Panc1 (cell line): ENCODE measurements around the gene AQP7. TPM values are rescaled to one million over a fixed set of nuclear protein-coding genes. Genes with fewer than 3 reads are reported as not detected.

Source experiments
- ATAC-seq: fragments of 200-7000 bp; cut with Tn5 transposase; 2 replicates; pipeline ENCODE4 v1.9.1; 2020; ENCODE audit warnings: mild to moderate bottlenecking, moderate library complexity
- BruUV-seq: library from RNA; stranded (reverse); fragments of 400-500 nt; replicated peaks from 2 replicates; lab custom pipeline; 2021; lab: Mats Ljungman, UMichigan
- CTCF ChIA-PET: fragments of 300-600 bp; sonication (Branson Sonifier 250); formaldehyde crosslinking; loops from one replicate; lab custom pipeline; 2022; ENCODE audit warnings: antibody characterized with exemption; lab: Charles Lee
- POLR2A ChIA-PET: fragments of 300-600 bp; sonication (Branson Sonifier 250); formaldehyde crosslinking; loops from one replicate; lab custom pipeline; 2022; ENCODE audit warnings: antibody characterized with exemption; lab: Charles Lee
- DNase-seq: peaks from one replicate; pipeline ENCODE4 v3.0.0-alpha.2; 2010; ENCODE audit warnings: low read depth, low spot score
- H3K27ac ChIP-seq: 2 replicates; pipeline ENCODE4 v1.5.1; 2011; ENCODE audit warnings: mild to moderate bottlenecking, low read length, inconsistent platforms
- H3K27me3 ChIP-seq: fragments of 200-500 bp; sonication (Bioruptor generic); 2 replicates; pipeline ENCODE4 v1.6.0; 2014; ENCODE audit warnings: low read length, inconsistent platforms; ENCODE audit not compliant: control insufficient read depth, insufficient read depth
- H3K36me3 ChIP-seq: fragments of 200-500 bp; sonication (Bioruptor generic); 2 replicates; pipeline ENCODE4 v1.5.1; 2014; ENCODE audit warnings: inconsistent platforms, mild to moderate bottlenecking, low read length, moderate library complexity; ENCODE audit not compliant: control insufficient read depth, insufficient read depth
- H3K4me1 ChIP-seq: 2 replicates; pipeline ENCODE4 v1.5.1; 2011; ENCODE audit warnings: inconsistent platforms, mild to moderate bottlenecking, low read length, moderate library complexity; ENCODE audit not compliant: control insufficient read depth, insufficient read depth
- H3K4me3 ChIP-seq, 2 experiments: 2 replicates each; pipeline ENCODE4 v1.5.1; 2011 to 2012; ENCODE audit warnings: low read depth in 2 of 2, low read length in 2 of 2, mild to moderate bottlenecking in 2 of 2, inconsistent platforms in 1 of 2, moderate library complexity in 1 of 2
- H3K9me3 ChIP-seq: fragments of 200-500 bp; sonication (Bioruptor generic); 2 replicates; pipeline ENCODE4 v1.5.1; 2014; ENCODE audit warnings: low read depth, mild to moderate bottlenecking, inconsistent platforms, low read length, moderate library complexity; ENCODE audit not compliant: control insufficient read depth, insufficient read depth
- POLR2AphosphoS5 ChIP-seq: IDR thresholded peaks from 2 replicates; pipeline ENCODE4 v1.6.1; 2012; ENCODE audit warnings: mild to moderate bottlenecking, low read depth, low read length, moderate library complexity
- SIN3A ChIP-seq: IDR thresholded peaks from 2 replicates; pipeline ENCODE4 v1.6.1; 2012; ENCODE audit warnings: low read depth, mild to moderate bottlenecking, low read length, moderate library complexity, borderline replicate concordance; ENCODE audit not compliant: insufficient read depth
- TCF7L2 ChIP-seq: IDR thresholded peaks from 2 replicates; pipeline ENCODE4 v1.6.1; 2011; ENCODE audit warnings: mild to moderate bottlenecking, low read depth, low read length, inconsistent platforms
- in situ Hi-C: cut with HindIII; loops from 2 replicates; pipeline ENCODE4 v1.10.0; 2016; ENCODE audit warnings: low sequenced_read_pairs, low pct_unique_long_range_greater_than_20kb
- intact Hi-C: fragments of 100-400 bp; cut with micrococcal nuclease; formaldehyde crosslinking; loops from one replicate; pipeline ENCODE4 v1.10.0; 2022; ENCODE audit not compliant: unreplicated experiment
- total RNA-seq: library from RNA; stranded (reverse); gene quantifications from one replicate; pipeline ENCODE4 v1.2.1, GENCODE V29; 2021; ENCODE audit not compliant: unreplicated experiment
- TF ChIP-seq, protein P1 (sequence below): fragments of 450-650 bp; IDR thresholded peaks from 2 replicates; pipeline ENCODE4 v1.5.1; 2017; ENCODE audit warnings: mild to moderate bottlenecking
- TF ChIP-seq, protein P2 (sequence below), 2 experiments: IDR thresholded peaks; 2 replicates each; pipeline ENCODE4 v1.6.1; 2011 to 2012; ENCODE audit warnings: low read depth in 2 of 2, control low read depth in 1 of 2, low read length in 1 of 2, mild to moderate bottlenecking in 1 of 2, moderate library complexity in 1 of 2; ENCODE audit not compliant: insufficient read depth in 1 of 2

The AQP7 gene
- total RNA-seq, 1 experiment from 2014 or later = 0.26 TPM

DNA sequence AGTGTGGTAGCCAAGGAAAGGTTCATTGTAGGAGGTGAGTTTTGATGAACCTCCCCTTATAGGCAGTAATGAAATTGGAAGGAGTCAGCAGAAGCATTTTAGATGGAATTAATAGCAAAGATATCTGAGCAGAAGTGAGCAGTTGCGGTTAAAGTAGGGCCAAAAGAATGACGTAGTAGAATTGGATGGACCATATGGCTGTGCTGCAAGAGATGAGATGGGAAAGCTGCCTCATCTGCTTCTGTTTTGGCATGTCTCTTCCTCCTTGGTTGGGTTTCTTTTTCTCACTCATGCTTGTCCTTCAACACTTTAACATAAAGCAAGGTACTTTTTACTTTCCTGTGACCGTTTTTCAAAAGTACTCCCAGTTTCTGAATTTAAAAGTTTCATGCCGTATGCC lies 55.8 kb downstream of the AQP7 start:
- Histone ChIP-seq H3K9me3 (no peaks in the 10 kb centered on the region), H3K4me1 (no peaks in the 10 kb centered on the region), H3K27me3 (no peaks in the 10 kb centered on the region), H3K4me3 (no peak overlapping the region), H3K36me3 (peaks cover 32% of the 10 kb centered on the region), H3K27ac (no peak overlapping the region)
- BruUV-seq = no TSS peak
- TF ChIP-seq TCF7L2 = no peak
- TF ChIP-seq, protein P1, sequence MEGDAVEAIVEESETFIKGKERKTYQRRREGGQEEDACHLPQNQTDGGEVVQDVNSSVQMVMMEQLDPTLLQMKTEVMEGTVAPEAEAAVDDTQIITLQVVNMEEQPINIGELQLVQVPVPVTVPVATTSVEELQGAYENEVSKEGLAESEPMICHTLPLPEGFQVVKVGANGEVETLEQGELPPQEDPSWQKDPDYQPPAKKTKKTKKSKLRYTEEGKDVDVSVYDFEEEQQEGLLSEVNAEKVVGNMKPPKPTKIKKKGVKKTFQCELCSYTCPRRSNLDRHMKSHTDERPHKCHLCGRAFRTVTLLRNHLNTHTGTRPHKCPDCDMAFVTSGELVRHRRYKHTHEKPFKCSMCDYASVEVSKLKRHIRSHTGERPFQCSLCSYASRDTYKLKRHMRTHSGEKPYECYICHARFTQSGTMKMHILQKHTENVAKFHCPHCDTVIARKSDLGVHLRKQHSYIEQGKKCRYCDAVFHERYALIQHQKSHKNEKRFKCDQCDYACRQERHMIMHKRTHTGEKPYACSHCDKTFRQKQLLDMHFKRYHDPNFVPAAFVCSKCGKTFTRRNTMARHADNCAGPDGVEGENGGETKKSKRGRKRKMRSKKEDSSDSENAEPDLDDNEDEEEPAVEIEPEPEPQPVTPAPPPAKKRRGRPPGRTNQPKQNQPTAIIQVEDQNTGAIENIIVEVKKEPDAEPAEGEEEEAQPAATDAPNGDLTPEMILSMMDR = no peak
- TF ChIP-seq SIN3A = no peak
- TF ChIP-seq, protein P2, sequence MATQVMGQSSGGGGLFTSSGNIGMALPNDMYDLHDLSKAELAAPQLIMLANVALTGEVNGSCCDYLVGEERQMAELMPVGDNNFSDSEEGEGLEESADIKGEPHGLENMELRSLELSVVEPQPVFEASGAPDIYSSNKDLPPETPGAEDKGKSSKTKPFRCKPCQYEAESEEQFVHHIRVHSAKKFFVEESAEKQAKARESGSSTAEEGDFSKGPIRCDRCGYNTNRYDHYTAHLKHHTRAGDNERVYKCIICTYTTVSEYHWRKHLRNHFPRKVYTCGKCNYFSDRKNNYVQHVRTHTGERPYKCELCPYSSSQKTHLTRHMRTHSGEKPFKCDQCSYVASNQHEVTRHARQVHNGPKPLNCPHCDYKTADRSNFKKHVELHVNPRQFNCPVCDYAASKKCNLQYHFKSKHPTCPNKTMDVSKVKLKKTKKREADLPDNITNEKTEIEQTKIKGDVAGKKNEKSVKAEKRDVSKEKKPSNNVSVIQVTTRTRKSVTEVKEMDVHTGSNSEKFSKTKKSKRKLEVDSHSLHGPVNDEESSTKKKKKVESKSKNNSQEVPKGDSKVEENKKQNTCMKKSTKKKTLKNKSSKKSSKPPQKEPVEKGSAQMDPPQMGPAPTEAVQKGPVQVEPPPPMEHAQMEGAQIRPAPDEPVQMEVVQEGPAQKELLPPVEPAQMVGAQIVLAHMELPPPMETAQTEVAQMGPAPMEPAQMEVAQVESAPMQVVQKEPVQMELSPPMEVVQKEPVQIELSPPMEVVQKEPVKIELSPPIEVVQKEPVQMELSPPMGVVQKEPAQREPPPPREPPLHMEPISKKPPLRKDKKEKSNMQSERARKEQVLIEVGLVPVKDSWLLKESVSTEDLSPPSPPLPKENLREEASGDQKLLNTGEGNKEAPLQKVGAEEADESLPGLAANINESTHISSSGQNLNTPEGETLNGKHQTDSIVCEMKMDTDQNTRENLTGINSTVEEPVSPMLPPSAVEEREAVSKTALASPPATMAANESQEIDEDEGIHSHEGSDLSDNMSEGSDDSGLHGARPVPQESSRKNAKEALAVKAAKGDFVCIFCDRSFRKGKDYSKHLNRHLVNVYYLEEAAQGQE (IDR thresholded peaks at IDR 0.05; ENCODE audit: insufficient read depth in 1 of 2, low read depth in 2 of 2, low read length in 1 of 2) = no peak
- no peak for TF ChIP-seq POLR2AphosphoS5
- in situ Hi-C loops (no loop called here), intact Hi-C loops (no loop called here)
- ChIA-PET CTCF (no interaction called here), POLR2A (no interaction called here)
- ATAC-seq (no peak), DNase-seq (no peak)

DNA sequence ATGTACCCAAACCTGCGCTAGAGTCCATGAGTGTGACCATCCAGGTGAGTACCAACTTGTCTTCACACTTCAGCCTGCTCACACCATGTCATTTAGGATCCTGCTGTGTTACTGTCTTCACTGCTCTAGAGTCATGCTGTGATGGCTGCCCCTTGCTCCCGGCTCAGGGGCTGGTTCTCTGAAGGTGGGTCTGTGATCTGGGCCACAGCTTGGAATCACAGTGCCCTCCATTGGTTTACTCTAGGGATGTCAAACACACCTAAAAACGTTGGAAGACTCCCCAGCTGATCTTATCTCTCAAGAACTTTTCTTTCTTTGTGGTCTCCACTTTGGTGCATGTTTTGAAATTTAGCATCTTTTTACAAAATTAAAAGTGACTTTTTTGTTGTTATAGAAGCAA lies 58.2 kb downstream of the AQP7 start:
- in situ Hi-C loops (no loop called here), intact Hi-C loops (no loop called here)
- CTCF ChIA-PET = no interaction called here
- POLR2A ChIA-PET = no interaction called here
- H3K4me1 ChIP-seq = no peaks in the 10 kb centered on the region
- no peaks in the 10 kb centered on the region for H3K27me3 ChIP-seq
- no peaks in the 10 kb centered on the region for H3K9me3 ChIP-seq
- TF ChIP-seq SIN3A (no peak), POLR2AphosphoS5 (no peak), TCF7L2 (no peak)
- TF ChIP-seq, protein P1 = no peak
- TF ChIP-seq, protein P2 (IDR thresholded peaks at IDR 0.05; ENCODE audit: insufficient read depth in 1 of 2, low read depth in 2 of 2, low read length in 1 of 2) = no peak
- H3K27ac ChIP-seq = no peak overlapping the region
- ATAC-seq (no peak), DNase-seq (no peak)
- no peak overlapping the region for H3K4me3 ChIP-seq
- no TSS peak for BruUV-seq
- peaks cover 32% of the 10 kb centered on the region for H3K36me3 ChIP-seq
